GM06990 (cell line): ENCODE results near the gene CHRD.

Experiments
- DNase-seq: peaks from one replicate; pipeline ENCODE4 v3.0.0-alpha.2; 2011; ENCODE audit not compliant: insufficient read length; ENCODE audit errors: extremely low read depth
- H3K27me3 ChIP-seq: replicated peaks from 2 replicates; pipeline ENCODE4 v1.6.0; 2011; ENCODE audit warnings: low read length; ENCODE audit not compliant: control insufficient read depth, insufficient read depth
- H3K36me3 ChIP-seq: 2 replicates; pipeline ENCODE4 v1.5.1; 2011; ENCODE audit warnings: low read length; ENCODE audit not compliant: control insufficient read depth, insufficient read depth
- H3K4me3 ChIP-seq: replicated peaks from 2 replicates; pipeline ENCODE4 v1.5.1; 2011; ENCODE audit warnings: low read depth, mild to moderate bottlenecking, control low read depth, low read length
- TF ChIP-seq, protein P1 (sequence below): IDR thresholded peaks from 2 replicates; pipeline ENCODE4 v1.5.1; 2011; ENCODE audit warnings: low read length, control low read depth, mild to moderate bottlenecking, inconsistent platforms; ENCODE audit not compliant: insufficient read depth, poor library complexity, severe bottlenecking

Gene CHRD

GRCh38 chr3:184354121-184354728 lies 25.6 kb upstream of the CHRD start:
- H3K4me3 ChIP-seq = no peak overlapping the region
- H3K27me3 ChIP-seq = no peaks in the 10 kb centered on the region
- DNase-seq = no peak
- no peaks in the 10 kb centered on the region for H3K36me3 ChIP-seq
- TF ChIP-seq, protein P1, sequence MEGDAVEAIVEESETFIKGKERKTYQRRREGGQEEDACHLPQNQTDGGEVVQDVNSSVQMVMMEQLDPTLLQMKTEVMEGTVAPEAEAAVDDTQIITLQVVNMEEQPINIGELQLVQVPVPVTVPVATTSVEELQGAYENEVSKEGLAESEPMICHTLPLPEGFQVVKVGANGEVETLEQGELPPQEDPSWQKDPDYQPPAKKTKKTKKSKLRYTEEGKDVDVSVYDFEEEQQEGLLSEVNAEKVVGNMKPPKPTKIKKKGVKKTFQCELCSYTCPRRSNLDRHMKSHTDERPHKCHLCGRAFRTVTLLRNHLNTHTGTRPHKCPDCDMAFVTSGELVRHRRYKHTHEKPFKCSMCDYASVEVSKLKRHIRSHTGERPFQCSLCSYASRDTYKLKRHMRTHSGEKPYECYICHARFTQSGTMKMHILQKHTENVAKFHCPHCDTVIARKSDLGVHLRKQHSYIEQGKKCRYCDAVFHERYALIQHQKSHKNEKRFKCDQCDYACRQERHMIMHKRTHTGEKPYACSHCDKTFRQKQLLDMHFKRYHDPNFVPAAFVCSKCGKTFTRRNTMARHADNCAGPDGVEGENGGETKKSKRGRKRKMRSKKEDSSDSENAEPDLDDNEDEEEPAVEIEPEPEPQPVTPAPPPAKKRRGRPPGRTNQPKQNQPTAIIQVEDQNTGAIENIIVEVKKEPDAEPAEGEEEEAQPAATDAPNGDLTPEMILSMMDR = peak; percentile 90

GRCh38 chr3:184354754-184355153 lies 25.1 kb upstream of the CHRD start:
- TF ChIP-seq, protein P1 = no peak
- no peaks in the 10 kb centered on the region for H3K36me3 ChIP-seq
- no peak overlapping the region for H3K4me3 ChIP-seq
- DNase-seq = no peak
- no peaks in the 10 kb centered on the region for H3K27me3 ChIP-seq

GRCh38 chr3:184355261-184356040 lies 24.4 kb upstream of the CHRD start:
- Histone ChIP-seq H3K27me3 (no peaks in the 10 kb centered on the region; the same call in 1 of the 2 replicates), H3K36me3 (no peaks in the 10 kb centered on the region), H3K4me3 (no peak overlapping the region)
- no peak for DNase-seq
- TF ChIP-seq, protein P1 = no peak

- no peaks in the 10 kb centered on the region; the same call in 1 of the 2 replicates for H3K27me3 ChIP-seq
- H3K36me3 ChIP-seq = no peaks in the 10 kb centered on the region
- DNase-seq = no peak
- H3K4me3 ChIP-seq = no peak overlapping the region
- TF ChIP-seq, protein P1 = no peak
Observed at GRCh38 chr3:184357248-184358123, 22.4 kb upstream of the CHRD start.

GRCh38 chr3:184358124-184358767 lies 21.6 kb upstream of the CHRD start:
- Histone ChIP-seq H3K36me3 (no peaks in the 10 kb centered on the region), H3K4me3 (no peak overlapping the region), H3K27me3 (no peaks in the 10 kb centered on the region; the same call in 1 of the 2 replicates)
- TF ChIP-seq, protein P1 = no peak
- DNase-seq = no peak
